ENCODE results near the gene ARL15. TPM values are rescaled to one million over a fixed set of nuclear protein-coding genes. Genes with fewer than 3 reads are reported as not detected.

Gene ARL15
- total and polyA plus RNA-seq, 4 donors = 5.7 to 66.2 (median 14.9) TPM

DNA sequence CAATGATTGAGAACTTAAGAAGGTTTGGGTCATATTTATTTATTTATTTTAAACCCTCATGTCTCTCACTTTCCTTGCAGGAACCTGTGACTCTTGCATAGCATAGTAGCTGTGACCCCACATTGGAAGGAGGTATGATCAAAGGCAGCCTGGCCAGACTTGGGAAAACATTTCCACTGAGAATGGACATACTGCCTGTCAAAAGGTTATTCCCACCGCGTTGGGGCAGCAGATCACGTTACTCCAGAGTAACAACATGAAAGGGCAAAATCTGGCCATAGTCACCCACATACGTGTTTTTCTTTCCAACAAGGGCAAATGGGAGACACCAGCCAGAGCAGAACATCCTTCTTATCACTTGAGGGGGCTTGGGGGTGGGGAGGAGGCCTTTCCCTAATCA is 95.7 kb downstream of the ARL15 start:
- Histone ChIP-seq H3K36me3 (ENCODE audit: control insufficient read depth in 4 of 4, insufficient read depth in 4 of 4, low read length in 4 of 4) (no peaks in the 10 kb centered on the region), H3K4me3 (no peak overlapping the region), H3K27ac (ENCODE audit: low read depth in 1 of 2, low read length in 1 of 2) (no peak overlapping the region), H3K9ac (ENCODE audit: insufficient read depth in 1 of 2, low read length in 2 of 2) (no peak overlapping the region), H3K9me3 (ENCODE audit: control insufficient read depth in 4 of 4, insufficient read depth in 3 of 4, low read length in 3 of 4) (no peaks in the 10 kb centered on the region), H3K27me3 (ENCODE audit: control insufficient read depth in 3 of 3, insufficient read depth in 3 of 3, low read length in 2 of 3) (no peaks in the 10 kb centered on the region), H3K4me1 (ENCODE audit: control insufficient read depth in 5 of 5, insufficient read depth in 5 of 5, low read length in 5 of 5) (peaks cover 0 to 12% (median 0%) of the 10 kb centered on the region in 5 donors)
- TF ChIP-seq CTCF (IDR thresholded peaks at IDR 0.05; ENCODE audit: control extremely low read depth, extremely low read depth) = no peak
- no peak for DNase-seq
- ATAC-seq (ENCODE audit: insufficient read depth, low FRiP score) = no peak
- WGBS, 2 donors = 91 to 96% methylated on average over 4 of the region's 4 CpGs

DNA sequence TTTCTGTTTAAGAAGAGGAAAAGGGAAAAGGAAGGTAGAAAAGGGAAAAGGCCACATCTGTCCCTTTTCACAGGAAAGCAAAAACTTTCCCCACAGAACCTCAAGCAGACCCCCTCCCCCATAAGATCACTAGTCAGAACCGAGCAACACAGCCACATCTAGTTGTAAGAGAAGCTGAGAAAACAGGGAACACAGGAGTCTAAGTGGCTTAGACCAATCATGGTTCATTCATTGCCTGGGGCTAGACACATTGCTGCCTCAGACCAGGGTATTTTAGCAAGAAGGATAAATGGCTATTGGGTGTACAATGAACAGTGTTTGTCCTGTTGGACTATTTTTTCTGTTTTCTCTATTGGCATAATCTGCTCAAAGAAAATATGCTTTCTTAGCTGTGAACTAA is 98.0 kb downstream of the ARL15 start:
- DNase-seq (no peak), ATAC-seq (ENCODE audit: insufficient read depth, low FRiP score) (no peak)
- Histone ChIP-seq H3K9ac (ENCODE audit: insufficient read depth in 1 of 2, low read length in 2 of 2) (no peak overlapping the region), H3K36me3 (ENCODE audit: control insufficient read depth in 4 of 4, insufficient read depth in 4 of 4, low read length in 4 of 4) (no peaks in the 10 kb centered on the region), H3K4me1 (ENCODE audit: control insufficient read depth in 5 of 5, insufficient read depth in 5 of 5, low read length in 5 of 5) (peaks cover 0 to 12% (median 2%) of the 10 kb centered on the region in 5 donors), H3K27me3 (ENCODE audit: control insufficient read depth in 3 of 3, insufficient read depth in 3 of 3, low read length in 2 of 3) (no peaks in the 10 kb centered on the region), H3K9me3 (ENCODE audit: control insufficient read depth in 4 of 4, insufficient read depth in 3 of 4, low read length in 3 of 4) (no peaks in the 10 kb centered on the region), H3K27ac (ENCODE audit: low read depth in 1 of 2, low read length in 1 of 2) (no peak overlapping the region), H3K4me3 (no peak overlapping the region)
- no peak for TF ChIP-seq CTCF (IDR thresholded peaks at IDR 0.05; ENCODE audit: control extremely low read depth, extremely low read depth)
- WGBS, 2 donors = 91 to 93% methylated on average over 1 of the region's 1 CpG

DNA sequence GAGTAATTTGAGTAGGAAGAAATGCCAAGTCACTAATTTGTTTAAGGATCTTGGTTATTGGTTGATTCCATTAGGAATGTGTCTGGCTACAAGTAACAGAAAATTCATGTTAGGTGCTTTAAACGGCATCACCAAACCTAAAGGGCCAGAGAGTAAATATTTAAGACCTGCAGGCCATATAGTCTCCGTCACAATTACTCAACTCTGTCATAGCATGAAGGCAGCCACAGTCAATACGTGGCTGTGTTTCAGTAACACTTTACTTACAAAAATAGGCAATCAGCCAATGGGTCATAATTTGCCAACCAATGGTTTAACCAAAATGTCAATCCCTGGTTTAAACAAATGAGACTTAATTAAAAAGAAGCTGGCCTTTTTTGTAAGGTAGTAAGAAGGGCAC is 98.5 kb downstream of the ARL15 start:
- Histone ChIP-seq H3K27ac (ENCODE audit: low read depth in 1 of 2, low read length in 1 of 2) (no peak overlapping the region), H3K4me3 (no peak overlapping the region), H3K9ac (ENCODE audit: insufficient read depth in 1 of 2, low read length in 2 of 2) (no peak overlapping the region), H3K9me3 (ENCODE audit: control insufficient read depth in 4 of 4, insufficient read depth in 3 of 4, low read length in 3 of 4) (no peaks in the 10 kb centered on the region), H3K4me1 (ENCODE audit: control insufficient read depth in 5 of 5, insufficient read depth in 5 of 5, low read length in 5 of 5) (peaks cover 0 to 12% (median 2%) of the 10 kb centered on the region in 5 donors), H3K27me3 (ENCODE audit: control insufficient read depth in 3 of 3, insufficient read depth in 3 of 3, low read length in 2 of 3) (no peaks in the 10 kb centered on the region), H3K36me3 (ENCODE audit: control insufficient read depth in 4 of 4, insufficient read depth in 4 of 4, low read length in 4 of 4) (no peaks in the 10 kb centered on the region)
- no peak for TF ChIP-seq CTCF (IDR thresholded peaks at IDR 0.05; ENCODE audit: control extremely low read depth, extremely low read depth)
- DNase-seq = no peak
- 64 to 87% methylated on average over 3 of the region's 3 CpGs for WGBS, 2 donors
- no peak for ATAC-seq (ENCODE audit: insufficient read depth, low FRiP score)

GRCh38 chr5:54207566-54207965 is 102.8 kb downstream of the ARL15 start:
- Histone ChIP-seq H3K4me1 (ENCODE audit: control insufficient read depth in 5 of 5, insufficient read depth in 5 of 5, low read length in 5 of 5) (peaks cover 0 to 2% (median 0%) of the 10 kb centered on the region in 5 donors), H3K27ac (ENCODE audit: low read depth in 1 of 2, low read length in 1 of 2) (no peak overlapping the region), H3K27me3 (ENCODE audit: control insufficient read depth in 3 of 3, insufficient read depth in 3 of 3, low read length in 2 of 3) (no peaks in the 10 kb centered on the region), H3K36me3 (ENCODE audit: control insufficient read depth in 4 of 4, insufficient read depth in 4 of 4, low read length in 4 of 4) (no peaks in the 10 kb centered on the region), H3K9me3 (ENCODE audit: control insufficient read depth in 4 of 4, insufficient read depth in 3 of 4, low read length in 3 of 4) (no peaks in the 10 kb centered on the region), H3K9ac (ENCODE audit: insufficient read depth in 1 of 2, low read length in 2 of 2) (no peak overlapping the region), H3K4me3 (no peak overlapping the region)
- ATAC-seq (ENCODE audit: insufficient read depth, low FRiP score) = no peak
- DNase-seq = no peak
- WGBS, 2 donors = 91 to 97% methylated on average over 1 of the region's 1 CpG
- TF ChIP-seq CTCF (IDR thresholded peaks at IDR 0.05; ENCODE audit: control extremely low read depth, extremely low read depth) = no peak

Data from lung (tissue), 12 donors.